Measurements from ENCODE around the gene SLC22A3.

- no peak for TF ChIP-seq POLR2A (IDR thresholded peaks at IDR 0.05; ENCODE audit: low read depth, low read length)
- no peak for TF ChIP-seq POLR2AphosphoS5 (IDR thresholded peaks at IDR 0.05; ENCODE audit: low read depth, low read length)
These were observed 73.7 kb downstream of the SLC22A3 start for GRCh38 chr6:160421854-160422253.

All from GM12891 (cell line).